Small intestine (tissue), 7 donors: ENCODE data around the gene LUC7L3. TPM values are rescaled to one million over a fixed set of nuclear protein-coding genes. Genes with fewer than 3 reads are reported as not detected.

Source experiments
- DNase-seq, 2 donors: peaks; one replicate each; pipeline versions ENCODE4 v3.0.0 to v3.0.0-alpha.2; 2013
- FAIRE-seq: peaks from 2 replicates; lab custom pipeline; 2012; peaks lifted over from hg19 to GRCh38; lab: Jason Lieb, UNC
- H3K27ac ChIP-seq, 3 donors: one replicate each; pipeline ENCODE4 v1.5.1; 2013; ENCODE audit warnings: low read length in 2 of 3, mild to moderate bottlenecking in 2 of 3, control low read depth in 1 of 3, inconsistent platforms in 1 of 3, low read depth in 1 of 3, moderate library complexity in 1 of 3
- H3K27me3 ChIP-seq, 3 donors: one replicate each; pipeline ENCODE4 v1.6.1; 2013; ENCODE audit warnings: low read length in 3 of 3, inconsistent platforms in 1 of 3; ENCODE audit not compliant: control insufficient read depth in 3 of 3, insufficient read depth in 3 of 3
- H3K36me3 ChIP-seq, 3 donors: one replicate each; pipeline ENCODE4 v1.6.1; 2013; ENCODE audit warnings: low read length in 3 of 3, inconsistent platforms in 1 of 3, low read depth in 1 of 3, mild to moderate bottlenecking in 1 of 3, moderate library complexity in 1 of 3; ENCODE audit not compliant: control insufficient read depth in 3 of 3, insufficient read depth in 2 of 3
- H3K4me1 ChIP-seq, 3 donors: one replicate each; pipeline ENCODE4 v1.6.1; 2013; ENCODE audit warnings: low read length in 2 of 3, inconsistent platforms in 1 of 3, low read depth in 1 of 3, mild to moderate bottlenecking in 1 of 3, moderate library complexity in 1 of 3; ENCODE audit not compliant: control insufficient read depth in 3 of 3, insufficient read depth in 2 of 3
- H3K4me3 ChIP-seq, 3 donors: one replicate each; pipeline ENCODE4 v1.5.1; 2013; ENCODE audit warnings: low read length in 3 of 3, control low read depth in 1 of 3, inconsistent platforms in 1 of 3, low read depth in 1 of 3, mild to moderate bottlenecking in 1 of 3, moderate library complexity in 1 of 3
- H3K9me3 ChIP-seq, 2 donors: one replicate each; pipeline ENCODE4 v1.6.1; 2013; ENCODE audit warnings: low read depth in 1 of 2, low read length in 1 of 2; ENCODE audit not compliant: control insufficient read depth in 2 of 2, insufficient read depth in 1 of 2
- WGBS, 3 donors: extraction: QIAGEN DNeasy Blood & Tissue Kit; methylation state at CpG; one replicate each; pipeline ENCODE4 v1.1.7; 2013; 5-methylcytosine and 5-hydroxymethylcytosine counted together
- polyA plus RNA-seq, 4 donors: library from polyadenylated mRNA; stranded (reverse) in 3 of 4; unstranded in 1 of 4; fragments of 200-250 nt in 3 of 4; fragments of 120-200 nt in 1 of 4; gene quantifications; one replicate each; pipeline versions ENCODE4 v1.2.1 to v1.2.3, GENCODE V29; 2013
- donor health status: healthy with polysubstance abuse.
- donor health status: control.
- donor health status: control.
- donor health status: Bipolar disorder and iron deficiency.
- donor health status: healthy.

Gene LUC7L3
- polyA plus RNA-seq, 4 donors, result 57.4 to 466 (median 313) TPM

GRCh38 chr17:50739098-50739497, 19.7 kb downstream of the LUC7L3 start:
- Histone ChIP-seq H3K4me3 (no peak overlapping the region), H3K9me3 (no peaks in the 10 kb centered on the region), H3K36me3 (peaks cover 11 to 38% (median 24%) of the 10 kb centered on the region in 3 donors), H3K4me1 (no peaks in the 10 kb centered on the region), H3K27me3 (no peaks in the 10 kb centered on the region), H3K27ac (no peak overlapping the region)
- FAIRE-seq, result no peak
- no peak for DNase-seq
- 28 to 54% (median 37%) methylated on average over 2 of the region's 2 CpGs for WGBS, 3 donors

- H3K27ac ChIP-seq, result no peak overlapping the region
- H3K36me3 ChIP-seq, result peaks cover 28 to 35% (median 30%) of the 10 kb centered on the region in 3 donors
- DNase-seq, result no peak
- H3K4me1 ChIP-seq, result peaks cover 0 to 13% (median 0%) of the 10 kb centered on the region in 3 donors
- no peak for FAIRE-seq
- no peaks in the 10 kb centered on the region for H3K9me3 ChIP-seq
- H3K4me3 ChIP-seq, result no peak overlapping the region
- H3K27me3 ChIP-seq, result no peaks in the 10 kb centered on the region
- WGBS, 3 donors, result 92 to 97% (median 93%) methylated on average over 12 of the region's 12 CpGs
Observed at GRCh38 chr17:50745631-50746030, 26.2 kb downstream of the LUC7L3 start.

GRCh38 chr17:50749245-50749644, 29.8 kb downstream of the LUC7L3 start:
- WGBS, 3 donors, result 48 to 74% (median 60%) methylated on average over 6 of the region's 6 CpGs
- Histone ChIP-seq H3K27ac (peak overlapping the region in 1 of 3 donors; percentile 8), H3K4me1 (peaks cover 0 to 13% (median 0%) of the 10 kb centered on the region in 3 donors), H3K36me3 (peaks cover 22 to 24% (median 23%) of the 10 kb centered on the region in 3 donors), H3K27me3 (no peaks in the 10 kb centered on the region), H3K9me3 (no peaks in the 10 kb centered on the region), H3K4me3 (no peak overlapping the region)
- DNase-seq (no peak), FAIRE-seq (no peak)

- Histone ChIP-seq H3K4me1 (peaks cover 0 to 11% (median 0%) of the 10 kb centered on the region in 3 donors), H3K4me3 (no peak overlapping the region), H3K9me3 (no peaks in the 10 kb centered on the region), H3K27ac (no peak overlapping the region), H3K27me3 (no peaks in the 10 kb centered on the region), H3K36me3 (peaks cover 6 to 10% (median 8%) of the 10 kb centered on the region in 3 donors)
- WGBS, 3 donors, result 54 to 62% (median 59%) methylated on average over 2 of the region's 2 CpGs
- FAIRE-seq (no peak), DNase-seq (no peak)
Observed at GRCh38 chr17:50754521-50754920, 35.1 kb downstream of the LUC7L3 start.

- peaks cover 2 to 22% (median 3%) of the 10 kb centered on the region in 3 donors for H3K36me3 ChIP-seq
- H3K27me3 ChIP-seq, result no peaks in the 10 kb centered on the region
- 68 to 70% (median 69%) methylated on average over 5 of the region's 5 CpGs for WGBS, 3 donors
- no peak overlapping the region for H3K4me3 ChIP-seq
- H3K27ac ChIP-seq, result no peak overlapping the region
- H3K4me1 ChIP-seq, result peaks cover 0 to 20% (median 0%) of the 10 kb centered on the region in 3 donors
- H3K9me3 ChIP-seq, result no peaks in the 10 kb centered on the region
- no peak for DNase-seq
- no peak for FAIRE-seq
Observed at GRCh38 chr17:50758524-50758923, 39.1 kb downstream of the LUC7L3 start.

- Histone ChIP-seq H3K36me3 (peaks cover 2 to 19% (median 3%) of the 10 kb centered on the region in 3 donors), H3K27me3 (no peaks in the 10 kb centered on the region), H3K4me3 (no peak overlapping the region), H3K4me1 (peaks cover 0 to 26% (median 0%) of the 10 kb centered on the region in 3 donors), H3K27ac (peak overlapping the region in 1 of 3 donors; percentile 18), H3K9me3 (no peaks in the 10 kb centered on the region)
- no peak for DNase-seq
- FAIRE-seq, result no peak
- WGBS, 3 donors, result 54 to 79% (median 74%) methylated on average over 9 of the region's 9 CpGs
Observed at GRCh38 chr17:50758989-50759544, 39.7 kb downstream of the LUC7L3 start.

- Histone ChIP-seq H3K27me3 (no peaks in the 10 kb centered on the region), H3K4me3 (no peak overlapping the region), H3K4me1 (peaks cover 0 to 49% (median 0%) of the 10 kb centered on the region in 3 donors), H3K27ac (no peak overlapping the region), H3K36me3 (peaks cover 0 to 16% (median 2%) of the 10 kb centered on the region in 3 donors), H3K9me3 (no peaks in the 10 kb centered on the region)
- FAIRE-seq, result no peak
- WGBS, 3 donors, result 97 to 100% (median 99%) methylated on average over 2 of the region's 2 CpGs
- DNase-seq, result no peak
Observed at GRCh38 chr17:50762177-50762576, 42.8 kb downstream of the LUC7L3 start.

- H3K4me1 ChIP-seq, result peaks cover 0 to 61% (median 0%) of the 10 kb centered on the region in 3 donors
- H3K27me3 ChIP-seq, result no peaks in the 10 kb centered on the region
- H3K9me3 ChIP-seq, result no peaks in the 10 kb centered on the region
- 31 to 63% (median 33%) methylated on average over 2 of the region's 2 CpGs for WGBS, 3 donors
- peaks cover 0 to 16% (median 2%) of the 10 kb centered on the region in 3 donors for H3K36me3 ChIP-seq
- FAIRE-seq, result no peak
- DNase-seq, result peak; percentile 65 to 77
- H3K27ac ChIP-seq, result peak overlapping the region in 2 of 3 donors; percentile 4 to 96
- no peak overlapping the region for H3K4me3 ChIP-seq
Observed at GRCh38 chr17:50763716-50764475, 44.5 kb downstream of the LUC7L3 start.
